Measurements from ENCODE around the gene TSPAN9.

- TF ChIP-seq GABPA (IDR thresholded peaks at IDR 0.05; ENCODE audit: low read depth) (no peak), CTCF (IDR thresholded peaks at IDR 0.05) (no peak), TAF1 (IDR thresholded peaks at IDR 0.05; ENCODE audit: borderline replicate concordance, low read depth, low read length) (no peak), POLR2AphosphoS5 (IDR thresholded peaks at IDR 0.05; ENCODE audit: low read depth, low read length) (no peak), ELF1 (IDR thresholded peaks at IDR 0.05) (no peak), MAX (IDR thresholded peaks at IDR 0.05; ENCODE audit: low read depth) (no peak), PBX3 (IDR thresholded peaks at IDR 0.05) (no peak), YY1 (IDR thresholded peaks at IDR 0.05; ENCODE audit: low read depth) (no peak), RAD21 (IDR thresholded peaks at IDR 0.05; ENCODE audit: low read length) (no peak), REST (IDR thresholded peaks at IDR 0.05; ENCODE audit: low read depth, low read length) (no peak), GATA2 (CRISPR knock-in tag; IDR thresholded peaks at IDR 0.05) (no peak), USF2 (IDR thresholded peaks at IDR 0.05; ENCODE audit: borderline replicate concordance, low read depth, low read length) (no peak), USF1 (IDR thresholded peaks at IDR 0.05; ENCODE audit: borderline replicate concordance, low read depth) (no peak)
Measured at GRCh38 chr12:3157581-3158323, 80.6 kb downstream of the TSPAN9 start.

Data from SK-N-SH (cell line).